GM18511 (cell line): ENCODE measurements around the gene NPIPB8.
"Not testable (repeated sequence)": the region's sequence is repeated elsewhere in the genome, so short reads cannot be mapped to it uniquely, and the experiment has no call there.

Experiments
- ATAC-seq: cut with Tn5 transposase; IDR thresholded peaks from one replicate; pipeline ENCODE4 v1.9.1; 2021; ENCODE audit warnings: mild to moderate bottlenecking, moderate library complexity; ENCODE audit not compliant: unreplicated experiment

Gene NPIPB8

DNA sequence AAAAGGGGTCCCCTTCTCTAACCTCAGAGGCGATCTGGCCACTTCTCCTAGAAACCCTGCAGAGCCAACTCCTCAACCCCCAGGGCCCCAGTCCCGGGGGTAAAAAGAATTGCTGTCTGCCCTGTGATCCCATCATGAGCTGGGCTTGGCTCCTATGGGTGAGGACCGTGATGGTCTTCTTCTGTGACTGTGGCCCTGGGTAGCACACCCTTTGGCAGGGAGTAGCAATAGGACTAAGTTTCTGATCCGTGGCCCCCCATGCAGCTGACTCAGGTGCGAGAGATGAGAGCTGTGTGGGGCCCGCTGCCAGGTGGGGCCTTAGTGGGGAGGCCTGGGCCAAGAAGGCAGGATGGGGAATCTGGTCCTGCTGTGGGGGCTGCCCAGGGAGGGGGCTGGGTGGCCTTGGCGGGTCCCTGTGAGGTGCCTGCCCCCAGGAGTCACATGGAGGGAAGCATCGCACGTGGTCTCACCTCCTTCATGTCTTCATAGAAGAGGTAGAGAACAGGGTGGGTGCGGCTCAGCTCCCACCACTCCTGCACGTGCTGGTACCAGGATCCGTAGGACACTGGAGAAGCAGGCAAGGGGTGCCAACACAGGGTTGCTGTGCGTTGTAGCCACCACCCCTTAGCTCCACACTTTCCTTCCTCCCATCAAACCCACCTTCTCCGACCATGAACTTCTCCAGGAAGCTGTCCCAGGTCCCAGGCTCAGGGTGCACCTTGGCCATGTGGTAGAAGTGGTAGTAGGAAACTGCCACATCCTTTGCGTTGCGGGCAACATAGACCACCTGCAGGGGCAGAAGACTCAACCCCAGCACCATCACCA, 31.4 kb upstream of the NPIPB8 start:
- no peak for ATAC-seq

DNA sequence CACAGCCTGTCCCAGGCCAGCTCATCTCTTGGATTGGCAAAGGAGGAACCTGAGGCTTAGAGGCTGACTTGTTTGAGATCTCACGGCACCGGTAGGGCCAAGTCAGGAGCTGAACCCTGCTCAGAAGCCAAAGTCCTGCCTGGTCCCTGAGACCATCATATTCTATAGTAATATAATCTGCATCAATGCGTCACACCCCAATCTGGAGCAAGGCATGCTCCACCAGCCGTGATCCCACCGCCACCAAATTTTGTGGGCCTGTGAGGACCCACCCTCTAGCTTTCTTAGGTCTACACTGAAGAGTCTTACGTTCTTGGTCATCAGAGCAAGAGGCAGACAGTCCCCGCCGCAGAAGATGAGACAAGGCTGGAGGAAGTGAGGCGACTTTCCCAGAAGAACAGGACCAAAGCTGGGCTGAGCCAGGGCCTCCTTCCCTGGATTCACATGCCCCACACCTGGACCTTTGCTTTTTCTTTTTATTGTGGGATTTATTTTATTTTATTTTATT, 30.7 kb upstream of the NPIPB8 start:
- no peak for ATAC-seq

DNA sequence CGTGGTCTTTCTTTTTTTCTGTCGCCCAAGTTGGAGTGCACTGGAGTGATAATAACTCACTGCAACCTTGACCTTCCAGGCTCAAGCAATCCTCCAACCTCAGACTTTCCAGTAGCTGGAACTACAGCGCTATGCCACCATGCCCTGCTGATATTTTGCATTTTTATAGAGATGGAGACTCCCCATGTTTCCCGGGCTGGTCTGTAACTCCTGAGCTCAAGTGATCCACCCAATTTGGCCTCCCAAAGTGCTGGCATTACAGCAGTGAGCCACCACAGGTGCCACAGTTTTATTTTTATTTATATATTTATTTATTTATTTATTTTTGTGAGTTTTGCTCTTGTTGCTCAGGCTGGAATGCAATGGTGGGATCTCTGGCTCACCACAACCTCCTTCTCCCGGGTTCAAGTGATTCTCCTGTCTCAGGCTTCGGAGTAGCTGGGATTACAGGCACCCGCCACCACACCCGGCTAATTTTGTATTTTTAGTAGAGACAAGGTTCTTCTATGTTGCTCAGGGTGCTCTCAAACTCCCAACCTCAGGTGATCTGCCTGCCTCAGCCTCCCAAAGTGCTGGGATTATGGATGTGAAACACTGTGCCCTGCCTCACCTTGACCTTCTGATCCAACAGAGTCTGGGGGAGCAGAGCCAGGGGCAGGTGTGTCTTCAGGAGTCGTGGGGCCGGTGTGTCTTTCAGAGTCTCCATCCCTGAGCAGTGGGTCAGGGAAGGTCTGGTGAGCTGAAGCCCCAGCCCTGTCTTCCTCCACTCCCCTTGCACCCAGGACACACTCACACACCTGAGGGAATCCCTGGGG, 30.0 kb upstream of the NPIPB8 start:
- not testable (repeated sequence) for ATAC-seq

DNA sequence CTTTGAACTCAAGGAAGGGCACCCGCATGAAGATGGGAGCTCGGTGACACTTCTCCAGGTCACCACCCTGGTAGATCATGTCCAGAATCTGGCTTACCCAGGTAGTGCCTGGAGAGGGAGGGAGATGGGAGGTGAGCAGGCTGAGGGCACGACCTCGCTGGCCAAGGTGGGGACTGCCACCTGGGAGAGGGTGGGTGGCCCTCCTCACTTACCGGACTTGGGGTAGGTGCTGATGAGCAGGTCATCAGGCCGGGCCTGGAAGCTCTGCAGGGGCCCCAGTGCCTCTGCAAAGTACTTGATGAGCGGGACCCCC, 29.4 kb upstream of the NPIPB8 start:
- ATAC-seq: not testable (repeated sequence)

DNA sequence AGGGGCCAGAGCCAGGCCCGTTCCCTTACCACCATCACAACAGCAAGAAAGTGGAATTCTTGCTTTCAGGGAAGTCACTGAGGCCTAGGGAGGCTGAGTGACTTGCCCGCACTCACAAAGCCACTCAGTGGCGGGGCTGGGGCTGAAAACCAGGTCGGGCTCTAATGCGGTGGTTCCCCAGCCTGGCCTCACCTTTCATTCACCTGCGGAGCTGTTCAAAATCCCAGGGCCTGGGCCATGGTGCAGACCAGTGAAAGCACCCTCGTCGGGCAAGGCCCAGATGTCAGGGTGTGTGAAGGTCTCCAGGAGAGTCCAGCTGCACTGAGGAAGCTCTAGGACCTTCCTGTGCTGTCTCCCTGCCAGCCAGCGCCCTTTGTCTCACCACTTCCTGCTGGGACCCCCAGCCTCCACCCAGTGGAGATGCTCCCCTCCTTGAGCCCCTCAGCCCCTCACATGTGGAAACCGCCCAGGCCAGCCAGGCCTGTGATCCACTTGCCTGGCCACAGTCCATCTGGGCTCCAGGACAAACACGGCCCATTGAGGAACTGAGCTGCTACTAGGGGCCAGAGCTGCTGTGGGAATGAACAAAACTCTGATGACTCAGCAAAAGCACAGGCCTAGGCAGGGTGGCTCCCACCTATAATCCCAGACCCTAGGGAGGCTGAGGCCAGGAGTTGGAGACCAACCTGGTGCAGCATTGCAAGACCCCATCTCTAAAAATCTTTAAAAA, 28.8 kb upstream of the NPIPB8 start:
- not testable (repeated sequence) for ATAC-seq

DNA sequence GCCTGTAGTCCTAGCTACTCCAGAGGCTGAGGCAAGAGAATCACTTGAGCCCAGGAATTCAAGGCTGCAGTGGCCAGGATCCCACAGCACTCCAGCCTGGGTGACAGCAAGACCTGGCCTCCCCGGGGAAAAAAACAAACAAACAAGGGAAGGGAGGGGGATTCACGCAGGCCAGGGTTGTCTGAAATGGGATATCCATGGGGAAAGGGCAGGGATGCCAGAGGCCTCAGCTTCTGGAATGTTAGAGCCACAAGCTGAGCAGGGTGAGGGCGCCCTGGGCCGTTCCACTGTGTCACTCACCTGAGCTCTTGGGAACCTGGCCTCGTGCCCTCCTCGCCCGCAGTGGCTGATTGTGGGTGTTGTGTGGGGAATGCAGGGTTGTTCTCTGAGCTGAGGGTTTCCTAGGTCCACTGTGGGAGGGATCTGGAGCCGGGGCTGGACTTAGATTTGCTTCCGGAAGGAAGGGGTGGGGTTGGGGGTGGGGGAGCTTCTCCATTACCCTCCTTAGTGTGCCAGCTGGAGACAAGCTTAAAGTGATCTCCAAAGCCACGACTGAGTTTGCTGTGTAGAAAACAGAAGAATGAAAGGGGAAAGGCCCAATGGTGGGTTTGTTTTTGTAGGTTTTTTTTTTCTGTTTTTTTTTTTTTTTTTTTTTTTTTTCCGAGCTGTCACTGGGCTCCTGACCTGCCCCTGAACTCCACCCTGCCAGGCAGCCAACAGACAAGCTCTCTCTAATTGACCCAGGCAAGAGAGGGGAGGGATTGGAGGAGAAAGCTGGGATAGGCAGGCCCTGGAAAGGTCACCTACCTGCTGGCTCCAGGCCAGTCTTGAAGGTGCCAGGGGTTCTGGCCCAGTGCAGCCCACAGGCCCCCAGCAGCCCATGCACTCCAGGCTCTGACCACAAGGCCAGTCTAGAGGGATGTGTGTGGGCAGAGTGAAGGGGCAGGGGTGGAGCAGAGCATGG, 28.0 kb upstream of the NPIPB8 start, which contains the start of gene SULT1A1:
Gene SULT1A1 (minus strand): TSS at position 414 of the 964 bp plus-strand sequence. CDS start 1,189 bp downstream, outside the sequence.
- ATAC-seq: no peak

DNA sequence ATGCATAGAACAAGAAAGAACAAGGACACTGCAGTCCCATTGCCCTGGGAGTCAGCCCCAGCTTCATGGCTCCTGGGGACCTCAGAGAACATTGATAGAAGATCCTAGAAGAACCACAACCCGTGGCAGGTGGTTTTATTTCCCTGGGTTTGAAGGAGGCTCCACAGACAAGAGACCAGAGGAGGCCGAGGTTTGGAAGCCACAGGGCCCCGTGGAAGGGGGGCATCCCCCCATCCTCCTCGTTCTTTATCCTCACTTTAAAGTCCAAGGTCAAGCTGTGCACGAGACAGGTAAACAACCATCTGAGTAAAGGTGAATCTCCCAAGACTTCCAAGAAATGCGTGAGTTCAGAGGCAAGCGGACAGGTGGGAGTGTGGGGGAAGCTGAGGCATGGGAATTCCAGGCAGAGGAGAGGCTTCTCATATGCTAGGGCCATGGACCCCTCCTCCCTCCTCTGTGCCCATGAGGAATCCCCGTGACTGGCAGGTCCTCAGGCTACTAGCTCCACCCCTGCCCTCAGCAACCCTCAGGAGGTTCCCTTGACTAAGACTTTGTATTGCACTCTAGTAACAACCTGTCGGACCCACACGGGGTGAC, 27.2 kb upstream of the NPIPB8 start:
- ATAC-seq: no peak

DNA sequence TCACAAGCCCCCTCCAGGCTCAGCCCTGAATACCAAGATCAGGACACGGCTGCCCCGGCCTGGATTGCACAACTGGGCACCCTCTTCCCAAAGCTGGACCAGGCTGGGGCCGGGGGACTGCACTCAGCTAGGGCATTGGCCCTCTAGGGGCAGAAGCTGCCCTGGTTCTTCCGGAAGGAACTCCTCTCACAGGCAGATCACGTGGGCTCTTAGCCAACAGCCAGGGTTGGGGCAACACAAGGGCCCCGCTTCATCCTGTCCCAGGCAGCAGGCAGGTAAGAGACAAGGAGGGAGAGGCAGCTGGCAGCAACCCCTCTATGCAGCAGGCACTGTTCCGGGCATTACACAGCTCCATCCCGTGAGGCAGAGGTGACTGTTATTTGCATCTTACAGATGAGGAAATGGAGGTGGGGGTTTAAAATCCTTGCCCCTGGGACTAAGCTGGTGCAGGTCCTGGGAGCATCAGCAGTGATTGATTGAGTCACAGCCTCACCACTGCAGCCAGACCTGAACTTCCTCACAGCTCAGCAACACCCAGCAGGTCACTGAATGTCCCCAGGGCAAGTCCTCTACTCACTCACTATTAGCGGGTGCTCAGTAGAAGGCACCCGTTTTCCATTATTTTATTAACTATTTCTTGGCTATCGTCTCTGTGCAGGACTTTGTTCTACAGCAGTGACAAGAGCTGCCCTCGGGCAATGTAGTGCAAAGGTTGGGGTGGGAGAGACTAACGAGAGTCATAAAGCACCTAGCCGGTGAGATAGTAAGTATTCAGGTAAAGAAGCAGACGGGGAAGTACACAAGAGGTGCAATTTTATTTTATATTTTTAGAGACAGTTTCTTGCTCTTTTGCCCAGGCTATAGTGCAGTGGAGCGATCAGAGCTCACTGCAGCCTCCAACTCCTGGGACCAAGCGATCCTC, 25.2 kb upstream of the NPIPB8 start:
- peak; percentile 73 for ATAC-seq

DNA sequence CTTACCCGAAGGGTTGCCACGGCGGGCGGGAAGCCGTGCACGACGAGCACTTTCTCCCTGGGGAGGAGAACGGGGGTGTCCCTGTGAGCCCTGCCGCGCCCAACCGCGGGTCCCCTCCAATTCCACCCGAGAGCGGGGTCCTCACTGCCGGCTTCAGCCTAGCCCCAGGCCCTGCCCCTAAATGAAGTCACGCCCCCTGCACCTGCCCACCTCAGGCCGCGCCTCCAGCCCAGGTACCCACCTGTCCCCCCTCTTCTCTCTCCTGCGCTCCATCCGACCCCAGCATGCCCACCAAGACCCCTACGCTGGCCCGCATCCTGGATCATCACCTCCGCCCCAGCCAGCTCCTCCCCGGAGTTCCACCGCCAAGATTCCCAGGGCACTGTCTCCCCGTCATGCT, 24.0 kb upstream of the NPIPB8 start:
- ATAC-seq: not testable (repeated sequence)

DNA sequence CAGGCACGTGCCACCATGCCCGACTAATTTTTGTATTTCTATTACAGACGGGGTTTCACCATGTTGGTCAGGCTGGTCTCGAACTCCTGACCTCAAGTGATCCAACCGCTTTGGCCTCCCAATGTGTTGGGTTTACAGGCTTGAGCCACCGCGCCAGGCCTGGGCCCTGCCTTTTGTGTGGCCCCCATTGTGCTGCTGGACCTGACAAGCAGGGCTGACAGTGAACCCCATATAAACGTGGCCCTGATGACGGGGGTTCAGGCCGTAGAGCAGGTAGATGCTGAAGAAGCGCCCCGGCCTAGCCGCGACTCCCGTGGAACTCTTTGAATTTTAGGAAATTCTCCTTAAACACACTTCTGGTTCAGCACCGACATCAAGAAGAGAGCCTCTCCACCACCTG, 23.3 kb upstream of the NPIPB8 start:
- not testable (repeated sequence) for ATAC-seq

DNA sequence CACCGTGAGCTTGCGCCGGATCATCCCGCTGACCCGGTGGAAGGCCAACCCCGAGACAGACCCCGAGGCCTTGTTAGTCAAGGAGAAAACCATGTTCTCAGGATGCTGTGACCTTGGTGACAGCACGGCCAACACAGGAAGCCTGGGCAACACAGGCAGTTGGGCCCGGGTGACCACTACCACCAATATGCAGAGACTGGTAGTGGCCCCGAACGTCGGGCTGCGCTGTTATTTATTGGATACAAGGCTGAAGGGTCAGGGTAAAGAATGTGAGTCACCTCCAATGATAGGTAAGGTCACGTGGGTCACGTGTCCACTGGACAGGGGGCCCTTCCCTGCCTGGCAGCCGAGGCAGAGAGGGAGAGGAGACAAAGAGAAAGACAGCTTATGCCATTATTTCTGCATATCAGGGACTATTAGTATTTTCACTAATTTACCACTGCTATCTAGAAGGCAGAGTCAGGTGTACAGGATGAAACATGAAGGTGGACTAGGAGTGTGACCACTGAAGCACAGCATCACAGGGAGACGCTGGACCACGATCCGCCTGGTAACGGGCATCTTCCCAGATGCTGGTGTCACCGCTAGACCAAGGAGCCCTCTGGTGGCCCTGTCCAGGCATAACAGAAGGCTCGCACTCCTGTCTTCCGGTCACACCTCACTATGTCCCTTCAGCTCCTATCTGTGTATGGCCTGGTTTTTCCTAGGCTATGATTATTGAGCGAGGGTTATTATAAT, 22.2 kb upstream of the NPIPB8 start:
- not testable (repeated sequence) for ATAC-seq

DNA sequence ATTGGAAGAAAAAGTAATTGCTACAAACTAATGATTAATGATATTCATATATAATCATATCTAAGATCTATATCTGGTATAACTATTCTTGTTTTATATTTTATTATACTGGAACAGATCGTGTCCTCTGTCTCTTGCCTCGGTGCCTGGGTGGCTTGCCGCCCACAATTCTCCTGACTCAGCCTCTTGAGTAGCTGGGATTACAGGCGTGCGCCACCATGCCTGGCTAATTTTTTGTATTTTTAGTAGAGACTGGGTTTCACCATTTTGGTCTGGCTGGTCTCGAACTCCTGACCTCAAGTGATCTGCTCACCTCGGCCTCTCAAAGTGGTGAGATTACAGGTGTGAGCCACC, 21.7 kb upstream of the NPIPB8 start:
- not testable (repeated sequence) for ATAC-seq

DNA sequence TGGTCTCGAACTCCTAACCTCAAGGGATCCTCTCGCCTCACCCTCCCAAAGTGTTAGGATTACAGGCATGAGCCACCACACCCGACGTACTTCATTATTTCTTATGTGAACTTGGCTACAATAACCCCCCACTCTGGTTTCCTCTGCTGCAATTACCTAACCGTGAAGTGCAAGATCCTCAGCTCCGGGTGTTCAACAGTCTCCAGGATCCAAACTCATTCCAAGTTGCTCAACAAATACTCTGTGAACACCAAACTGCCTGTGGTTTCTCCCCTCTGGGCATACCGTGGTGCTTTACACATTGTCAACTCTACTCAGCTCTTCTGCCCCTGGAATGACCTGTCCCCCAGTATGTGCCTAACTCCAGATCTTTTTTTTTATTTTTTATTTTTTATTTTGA, 21.2 kb upstream of the NPIPB8 start:
- ATAC-seq: no peak

DNA sequence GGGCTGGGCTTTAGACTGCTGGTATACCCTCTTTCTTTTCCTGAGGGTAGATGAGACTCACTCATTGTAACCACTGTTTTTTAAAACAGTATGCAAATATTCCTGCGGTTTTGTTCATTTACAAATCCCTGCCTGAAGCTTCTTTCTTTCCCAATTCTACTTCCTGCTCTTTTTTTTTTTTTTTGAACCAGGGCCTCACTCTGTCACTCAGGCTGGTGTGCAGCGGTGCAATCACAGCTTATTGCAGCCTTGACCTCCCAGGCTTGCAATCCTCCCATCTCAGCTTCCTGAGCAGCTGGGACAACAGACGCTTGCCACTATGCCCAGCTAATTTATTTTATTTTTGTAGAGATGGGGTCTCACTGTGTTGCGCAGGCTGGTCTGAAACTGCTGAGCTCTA, 20.0 kb upstream of the NPIPB8 start:
- no peak for ATAC-seq

DNA sequence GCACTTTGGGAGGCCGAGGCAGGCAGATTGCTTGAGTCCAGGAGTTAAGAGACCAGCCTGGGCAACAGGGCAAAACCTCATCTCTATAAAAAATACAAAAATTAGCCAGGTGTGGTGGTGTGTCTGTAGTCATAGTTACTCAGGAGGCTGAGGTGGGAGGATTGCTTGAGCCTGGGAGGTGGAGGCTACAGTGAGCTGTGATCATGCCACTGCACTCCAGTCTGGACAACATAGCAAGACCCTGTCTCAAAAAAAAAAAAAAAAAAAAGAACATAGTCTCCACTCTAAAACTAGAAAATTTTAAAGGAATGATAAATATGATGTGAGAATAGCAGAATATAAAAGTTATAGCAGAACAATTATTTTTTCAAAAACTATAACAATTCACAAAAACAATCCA, 17.5 kb upstream of the NPIPB8 start:
- not testable (repeated sequence) for ATAC-seq

DNA sequence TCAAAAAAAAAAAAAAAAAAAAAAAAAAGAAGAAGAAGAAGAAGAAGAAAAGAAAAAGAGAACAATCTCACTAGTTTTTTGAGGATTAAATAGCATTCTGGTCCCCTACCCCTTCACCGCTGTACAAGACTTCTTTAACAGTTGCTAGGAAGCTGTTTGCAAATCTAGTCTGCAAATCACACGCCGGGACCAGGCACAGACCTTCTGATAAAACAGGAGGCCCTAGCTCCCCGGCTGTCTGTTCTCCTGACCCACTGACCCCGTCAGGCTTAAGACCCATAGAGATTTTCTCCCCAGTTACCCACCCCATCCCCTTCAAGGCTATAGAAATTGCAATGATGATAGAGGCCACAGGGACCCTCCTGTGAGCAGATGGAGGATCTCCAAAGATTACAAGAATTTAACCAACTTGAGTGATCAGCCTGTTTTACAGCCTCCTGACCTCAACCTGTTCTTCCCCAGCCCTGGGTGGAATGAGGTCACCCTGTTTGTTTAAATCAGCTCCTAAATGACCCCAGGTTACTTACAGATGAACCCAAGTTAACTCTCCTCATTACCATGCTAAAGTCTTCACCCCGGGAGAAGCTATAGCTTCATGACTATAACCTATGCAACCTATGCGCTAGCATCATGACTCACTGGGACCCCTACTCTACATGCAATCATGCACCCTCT, 16.2 kb upstream of the NPIPB8 start:
- no peak for ATAC-seq

DNA sequence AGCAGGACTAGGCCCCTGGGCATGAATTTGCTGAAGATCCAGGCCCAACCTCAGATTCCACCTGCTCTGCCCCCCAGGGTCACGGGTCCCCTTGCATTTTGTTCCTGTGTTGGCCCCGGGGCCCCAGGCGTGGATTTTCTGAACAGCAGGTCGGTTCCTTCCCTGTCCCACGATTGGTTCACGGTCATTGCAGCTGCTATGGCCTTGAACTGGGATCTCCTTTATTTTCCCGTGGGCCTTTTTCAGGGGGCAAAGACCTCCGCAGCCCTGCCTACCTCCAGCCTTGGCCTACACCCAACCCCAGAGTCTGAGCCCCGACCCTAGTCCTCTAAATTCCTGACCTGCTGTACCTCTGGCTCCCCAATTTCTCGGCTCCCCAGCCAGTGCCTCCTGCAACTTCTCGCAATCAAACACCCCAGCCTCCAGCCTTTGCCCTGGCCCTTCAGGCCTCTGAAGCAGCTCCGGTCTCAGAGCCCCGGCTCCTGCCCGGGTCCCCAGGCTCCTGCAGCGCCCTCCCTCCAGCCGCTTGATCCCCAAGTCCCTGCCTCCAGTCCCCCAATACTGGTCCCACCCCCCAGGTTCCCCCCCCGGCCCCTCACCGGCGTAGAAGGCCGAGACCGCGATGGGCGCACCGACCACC, 15.2 kb upstream of the NPIPB8 start:
- ATAC-seq: not testable (repeated sequence)
